ENCODE results near the gene DDX10. TPM values are rescaled to one million over a fixed set of nuclear protein-coding genes. Genes with fewer than 3 reads are reported as not detected.

The DDX10 gene
- 15.7 and 26.3 TPM in 2 replicates for total RNA-seq (ENCODE audit: low replicate concordance)

- DNase-seq (ENCODE audit: low read depth), result peak; percentile 99
- peak; percentile 6 for TF ChIP-seq CTCF (IDR thresholded peaks at IDR 0.05; ENCODE audit: insufficient read depth, low read length)
- H3K4me3 ChIP-seq (ENCODE audit: low read depth, low read length), result peak within 1 kb of the TSS; percentile 83
Measured at GRCh38 chr11:108664730-108665525, at the start of gene DDX10. TSS of gene DDX10 (plus strand) at chr11:108665069. CDS start at chr11:108665154, 85 bp downstream.

- TF ChIP-seq CTCF (IDR thresholded peaks at IDR 0.05; ENCODE audit: insufficient read depth, low read length), result no peak
- peak; percentile 87 for DNase-seq (ENCODE audit: low read depth)
- no peak overlapping the region for H3K4me3 ChIP-seq (ENCODE audit: low read depth, low read length)
Measured at GRCh38 chr11:108616549-108616948, 48.3 kb upstream of the DDX10 start.

GRCh38 chr11:108617055-108617454 lies 47.8 kb upstream of the DDX10 start:
- H3K4me3 ChIP-seq (ENCODE audit: low read depth, low read length), result no peak overlapping the region
- no peak for DNase-seq (ENCODE audit: low read depth)
- TF ChIP-seq CTCF (IDR thresholded peaks at IDR 0.05; ENCODE audit: insufficient read depth, low read length), result no peak

- DNase-seq (ENCODE audit: low read depth), result no peak
- TF ChIP-seq CTCF (IDR thresholded peaks at IDR 0.05; ENCODE audit: insufficient read depth, low read length), result no peak
- H3K4me3 ChIP-seq (ENCODE audit: low read depth, low read length), result no peak overlapping the region
Measured at GRCh38 chr11:108618529-108618928, 46.3 kb upstream of the DDX10 start.

- no peak for TF ChIP-seq CTCF (IDR thresholded peaks at IDR 0.05; ENCODE audit: insufficient read depth, low read length)
- no peak for DNase-seq (ENCODE audit: low read depth)
- no peak overlapping the region for H3K4me3 ChIP-seq (ENCODE audit: low read depth, low read length)
Measured at GRCh38 chr11:108620958-108621772, 43.7 kb upstream of the DDX10 start.

- no peak for DNase-seq (ENCODE audit: low read depth)
- no peak overlapping the region for H3K4me3 ChIP-seq (ENCODE audit: low read depth, low read length)
- TF ChIP-seq CTCF (IDR thresholded peaks at IDR 0.05; ENCODE audit: insufficient read depth, low read length), result no peak
Measured at GRCh38 chr11:108622341-108622740, 42.5 kb upstream of the DDX10 start.
